GM18508 (cell line): Measurements from ENCODE around the gene SUPT5H.

Experiments
- ATAC-seq: cut with Tn5 transposase; IDR thresholded peaks from one replicate; pipeline ENCODE4 v1.9.1; 2021; ENCODE audit warnings: moderate number of reproducible peaks; ENCODE audit not compliant: insufficient read depth, unreplicated experiment

The SUPT5H gene

DNA sequence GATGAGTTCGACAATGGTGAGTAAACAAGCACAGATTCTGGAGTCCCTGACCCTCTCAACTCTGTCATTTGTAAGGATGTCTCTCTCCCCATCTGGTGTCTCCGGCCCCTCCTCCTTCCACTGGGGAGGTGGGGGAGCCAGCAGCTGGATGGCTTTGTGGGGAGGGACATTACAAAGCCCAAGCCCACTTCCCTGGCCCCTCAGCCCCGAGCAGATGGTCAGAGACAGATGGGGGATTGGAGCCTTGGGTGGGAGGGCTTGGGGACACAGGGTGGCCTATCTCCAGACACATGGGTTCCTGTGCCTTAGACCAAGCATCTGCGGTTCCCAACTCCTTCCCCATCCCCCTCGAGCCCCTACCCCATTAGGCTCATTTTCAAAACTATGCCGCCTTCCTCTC, 37.8 kb downstream of the SUPT5H start:
- ATAC-seq, result no peak

DNA sequence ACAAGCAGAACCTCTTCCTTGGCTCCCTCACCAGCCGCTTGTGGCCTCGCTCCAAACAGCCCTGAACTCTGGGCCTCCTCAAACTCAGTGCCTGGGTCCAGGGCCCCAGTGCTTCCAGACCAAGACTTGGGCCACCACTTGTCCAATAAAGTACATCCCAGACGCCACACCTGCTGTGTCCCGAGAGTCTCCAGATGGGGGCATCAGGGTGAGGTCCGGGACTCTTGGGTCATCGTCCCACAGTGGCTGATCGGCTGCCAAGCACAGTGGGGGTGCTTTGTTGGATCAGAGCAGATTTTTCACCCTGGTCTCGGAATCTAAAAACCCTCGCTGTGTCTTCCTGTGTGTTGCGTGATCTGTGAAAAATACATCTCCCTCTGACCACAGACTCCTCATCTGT, 44.4 kb downstream of the SUPT5H start:
- ATAC-seq, result no peak

GRCh38 chr19:39492225-39492624, 46.8 kb downstream of the SUPT5H start:
- no peak for ATAC-seq

GRCh38 chr19:39492788-39493187, 47.4 kb downstream of the SUPT5H start:
- ATAC-seq, result no peak

DNA sequence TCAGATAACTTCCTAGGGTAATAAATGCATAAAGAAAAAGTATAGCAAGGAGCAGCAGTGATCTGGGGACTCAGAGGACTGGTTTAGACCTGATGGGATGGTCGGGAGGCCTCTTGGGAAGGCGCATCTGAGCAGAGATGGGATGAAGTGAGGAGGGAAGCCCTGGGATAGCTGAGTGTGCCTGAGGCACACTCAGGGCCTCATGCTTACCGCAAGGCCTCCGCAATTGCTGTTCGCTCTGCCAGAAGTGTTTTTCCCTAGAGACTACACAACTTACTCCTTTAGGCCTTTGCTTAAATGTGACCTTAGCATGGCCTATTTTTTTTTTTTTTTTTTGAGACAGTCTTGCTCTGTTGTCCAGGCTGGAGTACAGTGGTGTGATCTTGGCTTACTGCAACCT, 49.3 kb downstream of the SUPT5H start:
- no peak for ATAC-seq

- ATAC-seq, result no peak
Measured at GRCh38 chr19:39496063-39496462, 50.7 kb downstream of the SUPT5H start.

DNA sequence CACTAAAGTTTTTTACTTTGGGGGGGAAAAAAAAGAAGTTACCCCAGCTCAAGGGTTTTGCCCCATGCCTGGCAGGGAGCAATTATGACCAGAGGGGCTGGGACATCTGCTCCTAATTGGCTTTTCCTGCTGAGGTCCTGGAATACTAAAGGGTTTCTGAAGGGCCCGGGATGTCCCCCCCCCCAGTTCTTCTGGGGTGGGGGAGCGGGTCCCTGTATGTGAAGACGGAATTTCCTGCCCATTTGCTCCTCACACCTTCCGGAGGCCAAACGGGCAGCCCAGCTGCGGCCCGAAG, 52.3 kb downstream of the SUPT5H start:
- no peak for ATAC-seq

DNA sequence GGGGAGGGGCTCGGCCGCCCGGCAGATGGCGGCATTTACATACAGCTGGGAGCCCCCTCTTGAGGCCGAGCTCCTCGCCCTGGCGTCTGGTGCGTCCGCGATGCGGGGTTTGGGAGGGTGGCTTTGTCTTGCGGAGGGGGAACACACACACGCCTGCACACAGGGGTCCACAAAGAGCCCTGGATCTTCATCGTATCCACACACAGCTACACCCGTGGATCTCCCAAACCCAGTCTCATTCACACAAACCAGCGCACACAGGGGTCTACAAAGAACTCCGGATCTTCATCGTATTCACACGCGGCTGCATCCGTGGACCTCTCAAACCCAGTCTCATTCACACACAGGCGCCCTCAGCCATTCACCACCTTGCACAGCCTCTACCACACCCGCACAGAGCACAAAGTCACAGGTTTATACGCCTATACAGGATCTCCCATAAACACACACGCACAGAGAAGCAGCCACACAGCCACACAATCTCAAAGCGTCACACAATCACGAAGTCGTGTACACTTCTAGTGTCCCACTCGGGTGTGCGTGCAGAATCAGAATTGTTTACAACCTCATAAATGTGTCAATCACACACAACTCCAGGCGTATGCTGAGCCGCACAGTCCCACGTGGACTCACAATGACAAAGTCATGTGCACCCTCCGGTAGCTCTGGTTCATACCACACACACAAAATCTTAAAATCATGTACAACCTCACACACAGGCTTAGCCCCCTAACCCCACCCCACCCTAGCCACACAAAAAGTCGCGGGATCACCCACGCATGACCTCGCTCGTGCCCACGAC, 52.8 kb downstream of the SUPT5H start:
- ATAC-seq, result no peak

- ATAC-seq, result no peak
Measured at GRCh38 chr19:39498798-39499642, 53.6 kb downstream of the SUPT5H start, which contains the start of gene DLL3. Gene DLL3, plus strand, starts transcription at chr19:39498947. Its CDS starts 28 bp downstream, at chr19:39498975.

- no peak for ATAC-seq
Measured at GRCh38 chr19:39499932-39500331, 54.5 kb downstream of the SUPT5H start.

- no peak for ATAC-seq
Measured at GRCh38 chr19:39500543-39500942, 55.2 kb downstream of the SUPT5H start.

GRCh38 chr19:39501340-39501739, 56.0 kb downstream of the SUPT5H start:
- ATAC-seq, result no peak

- ATAC-seq, result no peak
Measured at GRCh38 chr19:39502640-39503417, 57.4 kb downstream of the SUPT5H start.

GRCh38 chr19:39506598-39506943, 61.2 kb downstream of the SUPT5H start:
- no peak for ATAC-seq

GRCh38 chr19:39506944-39507714, 61.7 kb downstream of the SUPT5H start:
- no peak for ATAC-seq

DNA sequence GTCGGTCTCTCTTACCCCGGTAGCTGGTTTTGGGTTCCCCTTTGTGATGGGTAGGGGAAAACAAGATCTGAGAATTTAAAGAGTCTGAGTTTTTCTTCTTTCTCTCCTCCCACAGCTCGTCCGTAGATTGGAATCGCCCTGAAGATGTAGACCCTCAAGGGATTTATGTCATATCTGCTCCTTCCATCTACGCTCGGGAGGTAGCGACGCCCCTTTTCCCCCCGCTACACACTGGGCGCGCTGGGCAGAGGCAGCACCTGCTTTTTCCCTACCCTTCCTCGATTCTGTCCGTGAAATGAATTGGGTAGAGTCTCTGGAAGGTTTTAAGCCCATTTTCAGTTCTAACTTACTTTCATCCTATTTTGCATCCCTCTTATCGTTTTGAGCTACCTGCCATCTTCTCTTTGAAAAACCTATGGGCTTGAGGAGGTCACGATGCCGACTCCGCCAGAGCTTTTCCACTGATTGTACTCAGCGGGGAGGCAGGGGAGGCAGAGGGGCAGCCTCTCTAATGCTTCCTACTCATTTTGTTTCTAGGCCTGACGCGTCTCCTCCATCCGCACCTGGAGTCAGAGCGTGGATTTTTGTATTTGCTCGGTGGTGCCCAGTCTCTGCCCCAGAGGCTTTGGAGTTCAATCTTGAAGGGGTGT, 62.5 kb downstream of the SUPT5H start:
- no peak for ATAC-seq

GRCh38 chr19:39508629-39509028, 63.2 kb downstream of the SUPT5H start:
- ATAC-seq, result no peak

DNA sequence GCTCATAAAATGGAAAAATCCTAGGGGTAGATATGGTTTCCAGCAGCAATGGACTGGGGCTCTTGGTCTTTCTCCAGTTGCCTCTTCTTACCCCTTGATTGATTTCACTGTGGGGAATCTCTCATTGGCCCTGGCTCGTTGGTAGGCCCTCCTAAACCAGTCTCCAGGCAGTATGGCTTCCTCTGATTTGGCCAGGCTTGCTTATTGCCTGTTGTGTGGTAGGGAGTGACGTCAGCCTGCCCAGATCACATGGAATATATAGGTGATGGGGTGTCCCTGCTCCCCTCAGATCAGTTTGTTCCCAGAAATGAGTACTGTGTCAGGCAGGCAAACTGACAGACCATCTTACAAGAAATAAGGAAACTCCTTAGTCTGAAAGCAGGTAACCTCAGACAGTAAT, 63.9 kb downstream of the SUPT5H start:
- ATAC-seq, result no peak

GRCh38 chr19:39512988-39513387, 67.6 kb downstream of the SUPT5H start:
- ATAC-seq, result no peak
